Activated CD4-positive, alpha-beta T cell treated with anti-CD3 and anti-CD28 coated beads, Interleukin-10, Interleukin-2, amounts not matched to agents 100 ng/mL and 50 ng/mL, durations not matched to agents 16 hours and 8 hours (primary cell): ENCODE data around the gene C6orf15.

Experiments used
- DNase-seq: peaks from one replicate; pipeline ENCODE4 v3.0.0-alpha.2; 2020

The C6orf15 gene

DNA sequence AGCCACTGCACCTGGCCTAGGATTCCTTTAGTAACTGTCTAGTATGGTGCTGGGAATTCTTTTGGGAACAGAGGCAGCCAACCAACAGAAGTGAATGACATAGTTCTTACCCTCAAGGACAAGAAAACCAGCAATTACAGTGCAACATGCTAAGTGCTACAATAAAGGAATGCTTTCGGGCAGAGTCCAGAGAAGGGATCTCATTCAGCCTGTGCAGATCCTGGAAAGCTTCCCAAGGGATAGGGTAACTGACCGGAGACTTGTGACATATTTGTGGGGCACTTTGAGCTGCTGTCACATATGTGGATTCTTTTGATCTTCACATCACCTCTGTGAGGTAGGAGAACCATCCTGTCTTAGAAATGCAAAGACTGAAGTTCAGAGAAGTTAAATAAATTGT is 46.8 kb downstream of the C6orf15 start:
- DNase-seq = no peak

DNA sequence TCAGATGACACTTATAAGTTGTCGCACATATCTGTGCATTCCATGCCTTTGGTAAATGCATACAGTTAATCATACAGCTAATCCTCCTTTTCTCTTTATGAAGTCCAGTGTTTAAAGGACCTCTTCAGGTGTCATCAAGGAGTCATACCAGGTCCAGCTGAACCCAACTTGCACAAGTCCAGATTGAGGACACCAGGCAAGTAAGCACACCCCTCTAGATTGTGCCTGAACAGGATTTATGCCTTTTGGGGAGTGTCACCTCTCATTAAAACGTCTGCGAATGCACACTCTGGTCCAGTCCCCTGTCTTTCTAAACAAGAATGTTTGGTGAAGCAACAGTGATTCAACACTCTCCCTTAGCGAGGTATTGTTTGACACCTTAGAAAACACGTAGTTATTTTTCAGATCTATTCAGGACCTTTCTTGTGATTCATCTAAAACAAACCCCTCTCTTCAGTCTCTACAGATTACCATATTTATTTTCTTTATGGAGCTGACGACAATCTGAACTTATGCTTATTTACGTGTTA is 48.4 kb downstream of the C6orf15 start:
- no peak for DNase-seq
